Choroid plexus epithelial cell (primary cell): ENCODE results near the gene CAD.

Source experiments
- DNase-seq: peaks from one replicate; pipeline ENCODE4 v3.0.0-alpha.2; 2010; ENCODE audit warnings: low read depth
- H3K4me3 ChIP-seq: 2 replicates; pipeline ENCODE4 v1.5.1; 2011; ENCODE audit warnings: low read depth, mild to moderate bottlenecking, control low read depth, low read length, moderate library complexity
- TF ChIP-seq, protein P1 (sequence below): conservative IDR thresholded peaks from 2 replicates; pipeline ENCODE4 v1.5.1; 2011; ENCODE audit warnings: low read depth, mild to moderate bottlenecking, control low read depth, inconsistent platforms, low read length, moderate library complexity

CAD gene

DNA sequence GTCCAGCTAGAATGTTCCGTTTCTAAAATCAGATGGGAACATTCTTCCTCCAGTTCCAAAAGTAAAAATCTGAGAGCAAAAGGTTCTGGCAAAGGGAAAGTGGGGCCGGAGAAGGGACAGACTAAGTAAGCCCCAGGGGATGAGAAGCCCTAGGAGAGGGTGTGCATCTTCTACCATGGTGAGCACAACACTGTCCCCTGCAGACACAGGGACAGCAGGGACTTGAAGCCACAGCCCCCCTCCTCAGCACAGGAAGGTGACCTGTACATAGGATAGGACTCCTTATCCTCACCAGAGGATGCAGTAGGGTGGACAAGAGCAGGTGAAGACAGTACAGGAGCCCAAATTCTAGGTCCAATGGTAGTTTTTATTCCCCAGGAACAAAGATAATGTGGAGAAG lies 17.9 kb upstream of the CAD start:
- TF ChIP-seq, protein P1, sequence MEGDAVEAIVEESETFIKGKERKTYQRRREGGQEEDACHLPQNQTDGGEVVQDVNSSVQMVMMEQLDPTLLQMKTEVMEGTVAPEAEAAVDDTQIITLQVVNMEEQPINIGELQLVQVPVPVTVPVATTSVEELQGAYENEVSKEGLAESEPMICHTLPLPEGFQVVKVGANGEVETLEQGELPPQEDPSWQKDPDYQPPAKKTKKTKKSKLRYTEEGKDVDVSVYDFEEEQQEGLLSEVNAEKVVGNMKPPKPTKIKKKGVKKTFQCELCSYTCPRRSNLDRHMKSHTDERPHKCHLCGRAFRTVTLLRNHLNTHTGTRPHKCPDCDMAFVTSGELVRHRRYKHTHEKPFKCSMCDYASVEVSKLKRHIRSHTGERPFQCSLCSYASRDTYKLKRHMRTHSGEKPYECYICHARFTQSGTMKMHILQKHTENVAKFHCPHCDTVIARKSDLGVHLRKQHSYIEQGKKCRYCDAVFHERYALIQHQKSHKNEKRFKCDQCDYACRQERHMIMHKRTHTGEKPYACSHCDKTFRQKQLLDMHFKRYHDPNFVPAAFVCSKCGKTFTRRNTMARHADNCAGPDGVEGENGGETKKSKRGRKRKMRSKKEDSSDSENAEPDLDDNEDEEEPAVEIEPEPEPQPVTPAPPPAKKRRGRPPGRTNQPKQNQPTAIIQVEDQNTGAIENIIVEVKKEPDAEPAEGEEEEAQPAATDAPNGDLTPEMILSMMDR = no peak
- no peak for DNase-seq
- H3K4me3 ChIP-seq = no peak overlapping the region

DNA sequence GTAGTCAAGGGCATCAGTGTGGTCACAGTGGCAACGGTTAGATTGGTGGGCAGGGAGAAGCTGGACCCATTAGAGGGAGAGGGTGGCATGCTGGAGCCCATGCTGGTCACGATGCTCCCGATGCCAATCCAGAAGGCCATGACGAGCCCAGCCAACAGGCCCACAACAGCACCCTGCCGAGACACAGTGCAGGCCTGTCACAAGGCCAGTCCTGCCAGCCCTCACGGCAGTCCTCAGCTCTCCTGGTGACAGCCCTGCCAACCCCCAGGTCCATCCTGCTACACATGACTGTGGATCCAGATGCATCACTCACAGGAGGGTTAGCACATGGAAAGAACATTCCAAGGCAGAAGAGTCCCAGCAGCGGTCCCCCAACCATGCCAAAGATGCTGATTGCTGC lies 15.5 kb upstream of the CAD start:
- DNase-seq = no peak
- H3K4me3 ChIP-seq = no peak overlapping the region
- TF ChIP-seq, protein P1 = no peak

DNA sequence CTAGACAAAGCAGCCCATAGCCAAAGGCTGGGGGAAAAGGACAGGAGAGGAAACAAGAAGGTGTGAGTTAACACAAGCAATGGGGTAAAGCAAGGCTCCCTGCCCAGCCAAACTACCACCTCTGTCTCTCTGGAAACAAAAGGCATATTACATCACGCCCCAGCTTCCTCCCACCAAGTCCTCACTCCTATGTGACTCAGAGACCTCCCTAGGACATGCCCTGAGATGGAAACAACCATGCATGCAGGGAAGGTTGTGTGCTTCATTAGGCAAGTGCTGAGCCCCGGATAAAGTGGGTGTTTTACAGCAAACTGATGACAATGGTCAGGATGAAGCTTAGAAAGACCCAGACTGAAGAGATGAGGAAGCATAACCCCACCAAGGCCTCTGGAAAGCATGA lies 14.3 kb upstream of the CAD start:
- TF ChIP-seq, protein P1 = no peak
- H3K4me3 ChIP-seq = no peak overlapping the region
- peak; percentile 43 for DNase-seq

DNA sequence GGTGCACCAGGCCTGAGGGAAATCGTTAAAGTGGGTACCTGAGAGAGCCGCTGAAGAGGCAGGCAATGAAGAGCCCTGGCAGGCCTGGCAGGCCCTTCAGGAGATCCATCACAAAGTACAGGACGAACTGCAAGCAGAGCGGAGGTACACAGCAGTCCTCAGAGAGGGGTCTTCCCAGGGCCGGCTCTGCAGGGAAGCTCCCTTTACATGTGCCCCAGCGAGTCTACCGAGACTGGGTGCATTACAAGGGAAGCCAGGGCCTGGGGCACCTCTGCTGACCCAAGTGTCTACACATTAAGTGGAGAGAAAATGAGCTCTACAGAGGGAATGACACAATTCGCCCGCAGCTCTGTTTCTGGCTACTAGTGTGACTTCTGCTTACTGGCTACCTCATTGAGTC lies 13.4 kb upstream of the CAD start:
- DNase-seq = no peak
- TF ChIP-seq, protein P1 = no peak
- no peak overlapping the region for H3K4me3 ChIP-seq

DNA sequence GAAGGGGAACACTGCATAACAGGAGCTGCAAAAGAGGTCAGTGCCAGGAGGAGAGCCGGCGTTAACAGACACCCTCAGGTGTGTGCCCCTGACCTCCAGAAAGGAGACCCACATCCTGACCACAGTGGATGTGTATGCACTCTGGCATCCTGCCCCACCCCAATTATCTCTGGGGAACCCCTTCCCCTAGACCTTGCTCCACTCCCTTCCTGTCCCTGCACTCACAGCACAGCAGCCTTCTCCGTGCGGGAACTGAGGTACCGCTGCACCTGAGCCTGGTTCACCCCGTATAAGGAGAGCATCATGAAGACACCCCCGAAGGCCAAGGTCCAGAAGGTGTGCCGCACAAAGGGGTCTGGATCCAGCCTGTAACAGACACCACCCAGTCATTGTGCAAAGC lies 12.6 kb upstream of the CAD start:
- no peak for DNase-seq
- H3K4me3 ChIP-seq = no peak overlapping the region
- TF ChIP-seq, protein P1 = no peak

DNA sequence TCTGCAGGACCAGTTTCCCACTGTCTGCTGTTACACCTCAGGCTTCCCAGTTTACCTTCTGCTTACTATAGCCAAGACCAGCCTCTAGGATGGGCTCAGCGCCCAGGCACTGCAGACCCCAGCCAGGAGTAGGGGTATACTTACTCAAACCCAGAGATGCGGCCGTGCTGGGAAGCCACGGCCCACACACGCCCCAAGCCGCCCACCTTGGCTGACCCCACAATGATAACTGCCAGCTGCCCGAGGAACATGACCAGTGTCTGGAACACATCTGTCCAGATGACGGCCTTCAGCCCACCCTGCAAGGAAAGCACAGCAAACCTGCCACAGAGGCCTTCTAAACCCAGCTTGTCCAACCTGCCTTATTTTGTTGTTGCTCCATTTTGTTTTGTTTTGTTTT lies 12.0 kb upstream of the CAD start:
- no peak for DNase-seq
- H3K4me3 ChIP-seq = no peak overlapping the region
- TF ChIP-seq, protein P1 = no peak

DNA sequence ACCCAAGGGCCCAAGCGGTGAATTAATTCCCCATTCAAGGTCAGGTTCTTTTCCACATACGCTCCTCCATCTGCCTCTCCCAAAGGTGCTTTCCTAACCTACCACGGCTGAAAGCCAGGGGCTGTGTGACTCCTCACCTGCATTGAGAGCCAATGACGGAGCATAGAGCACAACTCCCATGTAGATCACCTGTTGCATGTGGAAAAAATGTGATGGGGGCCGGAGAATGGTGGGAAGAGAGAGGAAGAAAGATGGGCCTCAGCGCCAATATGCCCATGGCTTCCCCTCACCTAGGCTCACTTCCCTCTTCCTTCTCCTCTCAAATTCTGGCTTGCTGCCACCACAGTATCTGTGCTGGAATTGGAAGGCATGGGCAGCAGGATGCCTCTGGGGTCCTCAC lies 10.8 kb upstream of the CAD start:
- TF ChIP-seq, protein P1 = no peak
- no peak for DNase-seq
- no peak overlapping the region for H3K4me3 ChIP-seq
